Daoy (cell line): ENCODE measurements around the gene CASP1. TPM values are rescaled to one million over a fixed set of nuclear protein-coding genes. Genes with fewer than 3 reads are reported as not detected.
"Not testable (repeated sequence)": the region's sequence is repeated elsewhere in the genome, so short reads cannot be mapped to it uniquely, and the experiment has no call there.

ENCODE experiments used
- DNase-seq: peaks from one replicate; pipeline ENCODE4 v3.0.0-alpha.2; 2015; ENCODE audit warnings: low read depth
- total RNA-seq: library from RNA; depleted of rRNA; stranded (reverse); fragments of >200 nt; shearing (Covaris generic); gene quantifications from 2 replicates; pipeline ENCODE4 v1.2.3, GENCODE V29; 2014

CASP1 gene
- total RNA-seq, 1 experiment from 2014 or later, result 6.2 TPM

DNA sequence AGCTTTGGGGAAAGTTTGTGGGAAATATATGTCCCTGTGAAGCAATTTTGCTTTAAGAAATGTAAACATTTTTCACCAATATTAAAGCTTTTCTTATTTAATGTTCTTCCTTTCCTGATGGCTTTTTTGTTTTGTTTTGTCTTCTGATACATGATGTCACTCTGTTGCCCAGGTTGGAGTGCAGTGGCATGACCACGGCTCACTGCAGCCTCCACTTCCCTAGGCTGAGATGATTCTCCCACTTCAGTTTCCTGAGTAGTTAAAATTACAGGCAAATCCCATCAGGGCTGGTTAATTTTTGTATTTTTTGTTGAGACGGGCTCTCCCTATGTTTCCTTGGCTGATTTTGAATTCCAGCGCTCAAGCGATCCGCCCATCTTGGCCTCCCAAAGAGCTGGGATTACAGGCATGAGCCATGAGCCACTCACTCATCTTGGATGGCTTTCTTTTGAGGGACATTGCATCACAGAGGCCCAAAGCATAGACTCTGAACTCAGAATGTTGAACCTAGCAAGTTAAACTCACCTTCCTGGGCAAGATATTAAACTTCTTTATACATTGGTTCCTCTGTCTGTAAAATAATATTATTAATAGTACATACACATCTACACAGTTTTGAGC, 10.8 kb upstream of the CASP1 start:
- DNase-seq, result no peak

DNA sequence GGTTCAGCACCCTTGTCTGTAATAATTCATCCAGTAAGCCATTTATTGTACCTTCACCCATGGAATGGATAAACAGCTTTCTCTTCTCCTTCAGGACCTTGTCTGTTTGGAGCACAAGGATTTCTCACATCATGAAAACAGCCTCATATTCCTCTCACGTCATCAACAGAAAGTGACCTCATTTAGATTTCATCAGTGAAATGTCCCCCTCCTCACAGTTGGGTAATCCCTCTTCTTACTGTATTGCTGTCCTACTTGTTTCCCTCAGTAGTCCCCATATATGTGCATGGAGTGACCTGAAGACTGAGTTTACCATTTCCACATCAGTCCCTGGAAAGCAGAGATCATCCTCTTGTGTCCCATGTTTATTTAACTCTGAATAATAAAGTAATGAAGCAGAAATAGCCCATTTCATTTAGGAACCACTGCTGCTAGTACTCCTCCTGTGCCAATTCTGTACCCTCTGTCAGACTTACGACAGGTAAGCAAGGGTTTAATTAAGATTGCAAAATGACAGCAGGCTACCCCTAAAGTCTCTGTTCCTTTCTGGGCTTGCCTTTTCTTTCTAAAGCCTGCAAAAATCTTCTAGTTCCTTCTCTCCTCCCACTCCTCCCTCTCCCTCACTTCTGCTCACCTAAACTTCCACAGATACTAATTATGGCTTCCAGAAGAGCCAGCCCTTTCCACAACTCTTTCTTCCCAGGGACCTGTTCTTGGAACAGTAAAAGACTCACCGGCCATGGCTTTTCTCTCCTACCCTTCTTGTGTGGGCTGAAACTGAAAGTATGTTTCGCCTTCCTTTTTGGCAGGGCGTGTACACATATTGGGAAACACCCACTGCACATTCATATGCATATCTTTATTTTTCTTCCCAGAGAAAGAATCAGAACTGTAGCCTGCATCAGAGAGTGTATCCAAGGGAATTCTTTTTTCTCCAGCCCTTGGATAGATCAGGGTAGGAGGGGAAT, 9.9 kb upstream of the CASP1 start, which contains the start of gene CARD16:
Gene CARD16, minus strand, starts transcription at position 779 of the 968 bp plus-strand sequence. Its CDS starts 38 bp downstream, at position 741.
- DNase-seq, result peak; percentile 73

DNA sequence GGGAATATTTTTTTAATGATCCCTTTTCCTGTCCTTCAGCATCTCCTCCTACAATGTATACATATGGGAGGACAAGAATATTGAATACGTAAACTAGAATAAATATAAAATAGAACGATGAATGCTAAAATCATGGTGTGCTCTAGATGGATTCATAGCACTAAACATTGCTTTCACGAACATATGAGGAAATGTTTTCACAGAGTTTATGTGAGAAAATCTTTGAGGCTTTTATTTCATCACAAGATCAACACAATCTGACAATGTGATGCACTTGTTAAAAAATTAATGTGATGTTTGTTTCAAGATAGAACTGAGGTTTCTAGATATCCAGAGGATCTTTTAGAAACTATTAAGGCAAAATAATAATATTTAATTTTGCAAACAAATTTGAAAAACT, 7.2 kb upstream of the CASP1 start:
- no peak for DNase-seq

DNA sequence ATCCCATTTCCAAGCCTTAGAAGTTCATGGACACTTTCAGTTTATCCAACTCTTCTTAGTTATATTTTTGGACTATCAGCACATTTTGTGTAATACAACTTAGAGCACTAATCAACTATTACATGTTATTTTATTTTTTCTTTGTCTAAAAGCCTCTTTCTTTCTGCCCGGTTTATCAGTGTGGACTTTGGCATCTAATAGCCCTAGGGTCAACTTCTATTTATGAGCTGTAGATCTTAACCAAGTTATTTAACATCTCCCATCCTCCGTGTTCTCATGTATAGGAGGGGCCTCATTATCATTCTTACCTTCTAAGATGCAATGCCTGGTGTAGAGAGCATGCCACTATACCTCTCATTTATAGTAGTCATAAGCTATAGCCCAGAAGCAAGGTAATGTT, 5.8 kb upstream of the CASP1 start:
- no peak for DNase-seq

DNA sequence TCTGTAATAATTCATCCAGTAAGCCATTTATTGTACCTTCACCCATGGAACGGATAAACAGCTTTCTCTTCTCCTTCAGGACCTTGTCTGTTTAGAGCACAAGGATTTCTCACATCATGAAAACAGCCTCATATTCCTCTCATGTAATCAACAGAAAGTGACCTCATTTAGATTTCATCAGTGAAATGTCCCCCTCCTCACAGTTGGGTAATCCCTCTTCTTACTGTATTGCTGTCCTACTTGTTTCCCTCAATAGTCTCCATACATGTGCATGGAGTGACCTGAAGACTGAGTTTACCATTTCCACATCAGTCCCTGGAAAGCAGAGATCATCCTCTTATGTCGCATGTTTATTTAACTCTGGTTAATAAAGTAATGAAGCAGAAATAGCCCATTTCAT, 556 bp downstream of the CASP1 start:
- DNase-seq, result not testable (repeated sequence)

DNA sequence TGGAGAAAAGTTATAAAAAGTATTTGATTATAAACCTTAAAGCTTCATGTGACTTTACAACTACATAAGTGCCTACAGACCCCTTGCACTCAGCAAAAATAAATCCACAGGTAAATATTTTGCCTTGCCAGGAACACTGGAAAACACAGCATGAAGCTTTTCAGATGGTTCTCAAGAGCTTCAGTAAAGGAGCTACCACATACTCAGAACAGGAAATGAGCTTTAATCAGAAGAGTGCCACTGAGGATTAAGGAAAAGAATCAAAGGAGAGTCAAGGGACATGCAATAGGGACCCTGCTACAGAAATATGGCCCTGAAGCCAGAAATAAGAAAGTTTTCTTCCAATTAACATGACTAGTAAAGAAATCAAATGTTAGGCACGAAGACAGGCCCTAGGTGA, 1.2 kb downstream of the CASP1 start:
- DNase-seq, result no peak

DNA sequence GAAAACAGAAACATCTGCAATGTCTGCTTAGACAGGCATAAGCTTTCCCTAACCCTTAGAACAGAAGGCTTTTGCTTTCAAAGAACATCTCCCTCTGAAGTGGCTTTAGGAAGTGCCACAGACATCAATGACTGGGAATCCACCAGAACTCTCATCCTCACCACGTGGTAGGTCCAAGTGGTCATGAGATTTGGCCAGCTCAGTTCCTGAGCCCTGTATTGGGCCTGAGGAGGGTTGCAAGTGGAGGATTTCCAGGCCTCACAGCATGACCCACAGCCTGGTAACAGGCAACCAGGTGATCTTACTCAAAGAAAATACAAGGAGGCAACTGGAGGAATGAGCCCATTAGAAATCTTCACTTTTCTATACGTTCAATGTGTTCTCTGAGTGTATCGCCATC, 1.6 kb downstream of the CASP1 start:
- no peak for DNase-seq

DNA sequence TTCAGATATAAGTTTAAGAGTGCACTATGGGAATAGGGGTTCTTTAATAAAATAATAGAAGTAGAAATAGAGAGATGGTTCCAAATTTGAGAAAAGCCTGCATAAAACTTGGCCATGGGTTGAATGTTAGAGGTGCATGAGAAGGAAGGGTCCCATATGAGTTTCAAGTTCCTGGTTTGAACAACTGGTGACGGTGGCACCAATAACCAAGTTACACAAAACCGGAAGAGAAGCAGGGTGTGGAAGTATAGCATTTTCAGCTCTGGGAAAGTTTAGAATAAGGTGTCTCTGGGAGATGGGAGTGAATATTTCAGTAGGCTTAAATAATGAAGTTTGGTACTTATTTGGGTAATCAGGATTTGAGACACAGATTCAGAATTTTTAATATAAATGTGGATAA, 2.4 kb downstream of the CASP1 start:
- DNase-seq, result no peak

DNA sequence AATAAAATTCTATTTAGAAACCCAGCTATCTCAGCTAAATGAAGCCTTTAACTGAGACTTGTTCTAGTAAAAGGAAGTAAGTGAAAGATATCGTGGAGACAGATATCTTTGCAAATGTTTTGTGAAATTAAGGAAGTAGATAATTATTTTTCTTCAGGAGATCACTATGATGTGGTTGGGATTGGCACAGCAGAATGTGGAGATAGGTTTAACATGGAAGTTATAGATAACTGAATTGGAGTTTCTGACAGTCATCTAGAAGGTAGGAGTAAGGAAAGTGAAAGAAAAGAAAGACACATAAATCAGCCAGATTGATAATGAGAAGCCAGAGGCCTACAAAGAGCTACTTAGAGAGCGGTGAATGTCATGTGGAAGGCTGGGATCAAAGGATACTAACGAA, 7.3 kb downstream of the CASP1 start:
- no peak for DNase-seq

DNA sequence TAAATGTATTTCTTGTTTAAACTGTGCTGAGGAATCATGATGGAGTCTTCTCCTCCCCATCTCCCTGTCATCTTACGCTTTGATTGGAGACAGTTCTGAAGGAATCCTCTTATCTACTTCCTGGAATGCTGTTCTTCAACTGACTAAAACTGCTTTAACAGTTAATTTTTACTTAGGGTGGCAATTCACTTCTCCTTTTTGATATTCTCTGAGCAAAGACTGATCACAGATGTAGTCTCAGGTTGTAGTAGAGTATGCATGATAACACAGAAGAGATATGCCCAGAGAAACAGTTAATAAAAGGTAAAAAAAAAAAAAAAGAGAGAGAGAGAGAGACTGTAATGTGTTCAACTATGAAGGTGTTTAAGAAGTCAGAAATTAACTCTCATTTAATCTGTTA, 10.6 kb downstream of the CASP1 start:
- DNase-seq, result no peak

DNA sequence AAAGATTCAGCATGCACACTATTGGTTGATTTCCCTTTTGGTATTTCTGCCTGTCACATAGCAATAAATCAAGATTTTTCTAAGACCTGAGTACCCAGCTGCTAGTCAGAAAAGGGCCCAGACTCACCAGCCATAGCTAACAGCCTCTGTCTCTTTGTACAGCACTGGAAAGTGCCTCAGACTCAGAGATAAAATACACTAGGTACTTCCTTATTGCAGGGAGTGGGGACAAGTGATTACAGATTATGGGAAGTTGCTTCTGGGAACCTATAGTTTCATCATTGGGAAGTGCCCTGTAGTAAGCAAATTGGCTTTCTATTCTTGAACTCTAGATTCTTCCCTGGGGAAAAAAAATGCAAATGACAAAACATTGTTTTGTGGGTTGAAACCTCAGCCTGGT, 11.9 kb downstream of the CASP1 start, which contains the start of gene CASP5:
Gene CASP5, minus strand, starts transcription at position 166 of the 400 bp plus-strand sequence. Its CDS starts 32 bp downstream, at position 134.
- DNase-seq, result no peak

DNA sequence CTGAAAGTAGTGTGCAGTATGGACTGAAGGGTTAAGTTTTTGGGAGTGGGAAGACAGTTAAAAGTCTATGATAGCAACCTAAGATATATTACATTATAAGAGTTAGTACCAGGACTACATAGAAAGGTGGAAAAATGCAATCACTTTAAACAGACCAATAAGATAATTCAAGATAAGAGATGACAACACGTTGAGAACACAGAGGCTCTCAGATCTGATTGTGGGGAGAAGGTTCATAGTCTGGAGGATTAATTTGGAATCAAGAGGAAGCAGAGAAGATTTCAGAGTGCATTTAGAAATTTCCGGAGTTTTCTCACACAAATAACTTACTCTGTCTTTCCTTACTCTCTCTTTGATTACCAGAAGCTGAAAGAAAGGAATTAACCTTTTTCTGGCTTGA, 12.4 kb downstream of the CASP1 start:
- no peak for DNase-seq

DNA sequence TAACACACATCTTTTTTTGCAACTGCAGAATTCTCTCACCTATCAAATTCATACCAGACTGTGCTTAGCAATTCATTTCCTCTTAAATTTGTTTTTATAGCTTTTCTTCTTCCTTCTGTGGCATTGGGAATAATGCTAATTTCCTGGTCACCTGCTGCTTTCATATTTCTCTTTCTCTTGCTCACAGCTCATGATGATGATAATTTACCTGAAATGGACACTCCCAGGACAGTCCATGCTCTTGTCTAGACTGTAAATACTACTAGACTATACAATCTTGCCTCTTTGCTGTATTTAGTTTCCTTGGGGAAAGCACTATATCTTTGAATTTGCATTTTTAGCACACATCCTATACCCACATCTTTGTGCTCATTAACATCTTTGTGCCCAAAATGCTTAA, 27.5 kb downstream of the CASP1 start:
- no peak for DNase-seq

DNA sequence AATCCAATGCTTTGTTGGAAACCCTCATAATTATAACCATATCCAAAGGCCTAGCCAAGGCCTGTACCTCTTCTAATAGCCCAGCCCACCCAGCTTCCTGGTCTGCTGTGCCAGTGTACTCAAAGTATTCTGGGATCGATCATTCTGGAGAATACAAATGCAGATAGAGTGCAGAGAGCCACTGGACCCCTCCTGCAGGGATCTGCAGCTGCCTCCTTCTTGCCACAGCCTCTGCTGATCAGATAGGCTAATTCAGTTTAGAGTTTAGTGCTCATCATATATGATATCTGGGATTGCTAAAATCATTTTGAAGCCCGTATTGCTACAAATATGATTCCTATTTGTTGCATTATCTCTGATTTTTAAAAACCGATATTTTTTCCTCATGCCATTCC, 29.5 kb downstream of the CASP1 start:
- DNase-seq, result no peak

DNA sequence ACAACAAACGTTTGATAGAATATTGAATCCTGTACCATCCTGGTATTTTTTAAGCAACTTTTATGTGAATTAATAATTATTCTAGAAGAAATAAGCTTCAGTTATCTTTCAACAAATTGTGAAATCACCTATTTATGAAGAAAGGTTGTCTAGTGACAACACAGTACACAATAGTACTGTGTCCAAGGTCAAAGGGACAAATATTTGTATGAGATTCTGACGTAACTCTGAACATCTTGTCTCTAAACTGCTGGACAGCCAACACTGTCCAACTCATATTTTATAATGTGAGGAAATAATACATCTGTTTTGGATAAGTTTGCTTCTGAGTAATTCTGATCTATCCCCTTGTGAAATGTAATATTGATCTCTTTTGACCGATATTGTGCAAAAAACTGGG, 30.9 kb downstream of the CASP1 start:
- DNase-seq, result no peak

DNA sequence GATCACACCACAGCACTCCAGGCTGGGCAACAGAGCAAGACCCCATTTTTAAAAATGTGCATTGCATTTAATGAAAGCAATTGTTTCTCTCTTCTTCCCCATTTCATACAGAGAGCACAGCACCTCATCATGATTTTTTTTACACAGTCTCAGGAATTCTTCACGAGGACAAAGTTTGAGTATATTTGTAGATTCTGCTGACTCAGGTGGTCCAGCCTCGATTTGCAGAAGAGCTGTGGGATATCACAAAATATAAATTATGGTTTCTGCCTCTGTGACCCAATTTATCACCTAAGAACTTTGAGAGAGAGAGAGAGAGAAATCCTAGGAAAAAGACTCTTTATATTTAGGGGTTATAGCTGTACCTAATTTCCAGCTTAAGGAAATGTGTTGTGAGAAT, 31.8 kb downstream of the CASP1 start:
- DNase-seq, result no peak

DNA sequence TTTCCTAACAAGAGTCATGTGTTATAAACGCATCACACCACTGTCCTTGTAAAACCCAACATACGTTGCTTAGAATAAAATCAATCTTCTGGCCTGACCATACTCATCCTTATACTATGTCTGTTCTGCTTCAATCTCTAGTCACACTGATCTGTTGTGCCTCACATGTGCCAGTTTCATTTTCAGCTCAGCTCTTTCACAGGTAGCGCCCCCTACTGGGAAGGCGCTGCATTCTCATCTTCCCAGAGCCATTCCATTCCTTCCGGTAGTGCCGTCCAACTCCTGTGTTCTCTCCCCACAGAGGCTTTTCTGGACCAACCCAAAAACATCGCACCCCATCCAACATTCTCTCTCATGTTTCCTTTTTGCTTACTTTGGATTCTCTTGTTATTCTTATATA, 34.1 kb downstream of the CASP1 start:
- peak; percentile 17 for DNase-seq

DNA sequence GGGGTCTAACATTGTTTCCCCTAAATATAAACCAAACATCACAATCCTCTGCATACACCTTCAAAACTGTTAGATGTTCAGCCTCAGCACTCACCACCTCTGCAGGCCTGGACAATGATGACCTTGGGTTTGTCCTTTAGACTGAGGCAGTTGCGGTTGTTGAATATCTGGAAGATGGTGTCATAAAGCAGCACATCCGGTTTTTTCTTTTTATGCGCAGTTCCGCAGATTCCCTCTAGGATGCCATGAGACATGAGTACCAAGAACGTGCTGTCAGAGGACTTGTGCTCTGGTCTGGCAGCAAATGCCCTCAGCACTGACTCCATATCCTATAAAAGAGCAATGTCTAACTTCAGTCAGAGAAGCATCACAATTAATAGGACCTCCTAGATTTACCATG, 34.8 kb downstream of the CASP1 start:
- DNase-seq, result peak; percentile 13

DNA sequence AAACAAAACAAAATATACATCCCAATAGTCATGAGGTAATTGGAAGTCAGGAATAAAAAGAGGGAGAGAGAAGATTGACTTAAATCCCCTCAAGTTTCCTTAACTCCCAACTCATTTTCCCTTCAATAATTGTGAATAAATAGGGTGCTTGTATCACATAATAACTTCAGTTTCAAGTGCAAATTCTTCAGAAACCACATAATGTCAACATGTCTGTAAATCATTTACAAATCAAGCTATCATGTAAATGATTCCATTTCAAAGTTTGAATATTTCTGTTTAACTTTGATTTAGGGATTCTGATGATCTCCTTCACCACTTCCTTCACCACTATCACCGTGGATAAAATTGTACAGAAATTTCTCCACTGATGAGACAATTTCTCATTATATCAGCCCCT, 35.2 kb downstream of the CASP1 start:
- no peak for DNase-seq

DNA sequence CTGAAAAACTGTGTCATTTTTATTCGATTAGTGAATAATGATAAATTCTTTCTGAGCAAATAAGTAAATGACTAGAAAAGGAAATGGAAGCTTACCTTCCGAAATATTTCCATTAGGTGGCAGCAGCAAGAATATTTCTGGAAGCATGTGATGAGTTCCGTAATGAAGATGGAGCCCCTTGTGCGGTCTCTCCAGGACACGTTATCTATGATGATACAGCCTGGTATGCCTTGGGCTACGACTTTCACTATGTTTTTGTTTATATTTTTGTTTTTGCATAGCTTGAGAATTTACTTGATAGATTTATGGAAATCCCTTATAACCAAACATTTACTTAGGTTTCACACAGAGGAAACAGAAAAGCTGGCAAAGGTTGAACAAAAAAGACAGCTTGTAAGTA, 37.7 kb downstream of the CASP1 start:
- DNase-seq, result peak; percentile 22

DNA sequence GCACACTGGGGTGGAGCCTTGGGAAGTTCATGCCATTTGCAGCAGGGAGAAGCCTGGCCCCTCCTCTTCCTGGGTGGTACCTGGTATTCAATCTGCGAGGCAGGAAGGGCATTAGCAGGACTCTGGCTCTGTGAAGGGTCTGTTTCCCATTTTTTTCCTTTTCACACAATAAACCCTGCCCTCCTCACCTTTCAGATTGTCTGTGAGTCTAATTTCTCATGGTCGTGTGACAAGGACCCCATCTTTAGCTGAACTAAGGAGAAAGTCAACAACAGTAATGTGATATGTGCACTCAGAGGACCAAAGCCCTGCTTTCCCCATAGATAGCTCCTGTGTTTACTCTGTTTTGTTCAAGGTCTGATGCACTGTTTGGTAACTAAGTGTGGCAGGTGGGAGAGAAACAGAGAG, 39.9 kb downstream of the CASP1 start:
- DNase-seq, result no peak

DNA sequence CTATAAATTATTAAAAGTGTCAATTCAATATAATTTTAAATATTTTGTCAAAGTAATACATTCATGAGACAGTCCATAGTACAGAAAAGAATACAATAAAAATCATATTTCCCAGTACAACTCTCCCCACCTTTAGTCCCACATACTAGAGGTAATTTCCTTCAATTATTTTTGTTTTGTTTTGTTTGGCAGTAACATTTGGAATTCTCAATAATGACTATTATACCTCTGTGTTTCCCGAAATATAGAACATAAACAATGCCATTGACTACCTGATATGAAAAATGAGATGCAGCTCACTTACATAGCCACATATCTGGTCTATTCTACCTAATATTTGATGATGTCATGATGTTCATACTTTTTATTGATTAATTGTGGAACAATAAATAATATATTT, 42.2 kb downstream of the CASP1 start:
- DNase-seq, result no peak

DNA sequence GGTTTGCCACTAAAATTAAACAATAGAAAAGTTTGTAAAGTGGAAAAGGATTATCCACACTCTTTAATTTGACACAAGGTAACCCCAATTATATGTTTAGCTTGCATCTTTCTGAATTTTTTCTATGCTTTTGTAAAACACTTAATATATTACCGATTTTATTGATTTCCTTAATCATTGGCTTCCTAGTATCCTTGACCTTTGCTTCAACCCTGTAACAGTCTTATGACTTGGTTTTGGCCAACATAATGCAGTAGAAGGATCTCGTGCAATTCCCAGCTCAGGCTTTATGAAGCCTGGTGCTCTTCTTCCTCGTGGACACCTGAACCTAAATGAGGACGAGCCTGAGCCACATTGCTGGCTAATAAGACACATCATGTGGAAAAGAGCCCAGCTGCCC, 43.0 kb downstream of the CASP1 start:
- no peak for DNase-seq
